ENCODE data around the gene NUP93. TPM values are rescaled to one million over a fixed set of nuclear protein-coding genes. Genes with fewer than 3 reads are reported as not detected.

Gene NUP93
- total and polyA plus RNA-seq, 2 of the 8 experiments (the other 6 are each of a cell fraction or from before 2014, with no cell fraction given), result 147 to 201 TPM

- DNase-seq (ENCODE audit: low read depth in 1 of 2, low spot score in 2 of 2), result no peak
- no peaks in the 10 kb centered on the region for H3K23me2 ChIP-seq (ENCODE audit: low read depth, low read length)
- H2BK12ac ChIP-seq (ENCODE audit: low read depth, low read length), result no peak overlapping the region
- no peaks in the 10 kb centered on the region for H3K4me1 ChIP-seq (replicated peaks in 1 of 4; ENCODE audit: control insufficient read depth in 3 of 4, insufficient read depth in 4 of 4, low read length in 3 of 4)
- no peaks in the 10 kb centered on the region; the same call in 1 of the 2 replicates for H3K79me1 ChIP-seq (ENCODE audit: low read depth, low read length)
- no peak overlapping the region for H3K14ac ChIP-seq (ENCODE audit: insufficient read length)
- no peak overlapping the region for H2BK120ac ChIP-seq (replicated peaks; ENCODE audit: low read depth, low read length)
- POLR2A ChIA-PET (ENCODE audit: partially characterized antibody), result interaction anchor here (0.6 kb wide), 1 partner anchor 58 kb away, joined by 3 read pairs; no protein-coding TSS in a partner anchor
- no peak overlapping the region for H3K4me2 ChIP-seq (ENCODE audit: insufficient read depth in 1 of 2, low read depth in 2 of 2, low read length in 2 of 2)
- H4K91ac ChIP-seq (replicated peaks; ENCODE audit: insufficient read length, low read length), result no peak overlapping the region
- no peak overlapping the region for H3K23ac ChIP-seq (ENCODE audit: insufficient read length)
- WGBS, 2 experiments (ENCODE audit: extremely low coverage in 1 of 2, insufficient coverage in 1 of 2, insufficient read length in 1 of 2, insufficient replicate concordance in 2 of 2, low coverage in 1 of 2, low lambda C conversion rate in 2 of 2, missing lambda C conversion rate in 1 of 2), result 88% methylated on average over 3 of the region's 3 CpGs; no CpG with 5 or more reads in 1 of the 2 experiments
- no peak for FAIRE-seq
- no peak overlapping the region for H3K27ac ChIP-seq (ENCODE audit: low read depth, low read length)
- no peak overlapping the region for H4K5ac ChIP-seq (ENCODE audit: insufficient read length, low read depth, low read length)
- H3K9ac ChIP-seq (replicated peaks in 1 of 4; ENCODE audit: extremely low read depth in 1 of 4, low read depth in 3 of 4, low read length in 3 of 4), result no peak overlapping the region
- H3K9me3 ChIP-seq (ENCODE audit: insufficient read depth in 2 of 2, low read depth in 1 of 2, low read length in 1 of 2), result no peaks in the 10 kb centered on the region
- no peak overlapping the region for H2AFZ ChIP-seq (ENCODE audit: low read length)
- H3K18ac ChIP-seq (ENCODE audit: extremely low read depth, low read length), result no peak overlapping the region
- H2BK20ac ChIP-seq (ENCODE audit: low read length), result no peak overlapping the region
- no peak overlapping the region for H2BK15ac ChIP-seq (ENCODE audit: low read length)
- H3K79me2 ChIP-seq (ENCODE audit: control insufficient read depth in 1 of 2, insufficient read depth in 2 of 2, low read length in 2 of 2), result peaks cover 0 to 14% of the 10 kb centered on the region in 2 experiments; a peak in 1 of 4 replicates
- H3K4me3 ChIP-seq (ENCODE audit: extremely low read depth in 1 of 4, insufficient read depth in 2 of 4, low read depth in 3 of 4, low read length in 4 of 4), result no peak overlapping the region
- H3K4ac ChIP-seq (replicated peaks; ENCODE audit: insufficient read length, low read depth, low read length), result no peak overlapping the region
- no peak overlapping the region for H2AK5ac ChIP-seq (ENCODE audit: low read depth, low read length)
- H4K8ac ChIP-seq (ENCODE audit: extremely low read depth, insufficient read depth, low read length), result peak overlapping the region; percentile 22; the same call in 1 of the 2 replicates
- H4K20me1 ChIP-seq (replicated peaks in 1 of 2; ENCODE audit: control insufficient read depth in 1 of 2, insufficient read depth in 2 of 2, low read length in 2 of 2), result peaks cover 5 to 7% of the 10 kb centered on the region in 2 experiments
- H2BK5ac ChIP-seq (ENCODE audit: low read depth, low read length), result no peak overlapping the region
- no peaks in the 10 kb centered on the region for H3K27me3 ChIP-seq (replicated peaks in 1 of 4; ENCODE audit: control insufficient read depth in 3 of 4, extremely low read depth in 1 of 4, insufficient read depth in 3 of 4, low read length in 3 of 4)
- CTCF ChIA-PET (ENCODE audit: partially characterized antibody), result no interaction called here
- H3K36me3 ChIP-seq (ENCODE audit: control insufficient read depth in 2 of 4, insufficient read depth in 4 of 4, low read length in 3 of 4), result peaks cover 2 to 7% (median 4%) of the 10 kb centered on the region in 4 experiments; a peak in 5 of 8 replicates
- no peak overlapping the region for H3K56ac ChIP-seq (replicated peaks; ENCODE audit: insufficient read length, low read depth, low read length)
- no peak for TF ChIP-seq TCF12 (IDR thresholded peaks at IDR 0.05; ENCODE audit: low read depth, low read length)
- no peak for TF ChIP-seq GABPA (IDR thresholded peaks at IDR 0.05; ENCODE audit: borderline replicate concordance, insufficient read depth, low read length)
- TF ChIP-seq CHD2 (IDR thresholded peaks at IDR 0.05; ENCODE audit: low read length), result no peak
- no peak for TF ChIP-seq SIRT6 (IDR thresholded peaks at IDR 0.05; ENCODE audit: low read length)
- TF ChIP-seq RBBP5 (IDR thresholded peaks at IDR 0.05; ENCODE audit: borderline replicate concordance, low read depth, low read length), result no peak
- TF ChIP-seq CTBP2 (IDR thresholded peaks at IDR 0.05; ENCODE audit: borderline replicate concordance, insufficient read depth, insufficient read length, low read length), result no peak
- TF ChIP-seq SAP30 (IDR thresholded peaks at IDR 0.05; ENCODE audit: insufficient read depth, insufficient replicate concordance, low read length), result no peak
- TF ChIP-seq TAF7 (optimal IDR thresholded peaks at IDR 0.05; ENCODE audit: borderline replicate concordance, low read depth, low read length), result no peak
- TF ChIP-seq ASH2L (IDR thresholded peaks at IDR 0.05; ENCODE audit: low read length), result no peak
- no peak for TF ChIP-seq CREB1 (IDR thresholded peaks at IDR 0.05)
- TF ChIP-seq TAF1 (IDR thresholded peaks at IDR 0.05; ENCODE audit: low read depth, low read length), result no peak
- no peak for TF ChIP-seq ATF2 (IDR thresholded peaks at IDR 0.05; ENCODE audit: low read length)
These were observed 37.1 kb downstream of the NUP93 start for GRCh38 chr16:56767024-56767423.

All from H1 (cell line).